HEK293 (cell line): Measurements from ENCODE around the gene AK1.
A peak's percentile ranks its signal among the peaks of the same experiment; 100 is the strongest.

Source experiments
- CTCF ChIA-PET: fragments of 350-600 bp; formaldehyde crosslinking; extraction: SDS; loops from one replicate; lab custom pipeline; 2021; ENCODE audit warnings: antibody characterized with exemption; lab: Yijun Ruan, JAX
- POLR2A ChIA-PET: fragments of 300-600 bp; formaldehyde crosslinking; extraction: SDS; loops from one replicate; lab custom pipeline; 2020; ENCODE audit warnings: antibody characterized with exemption, inconsistent platforms; lab: Yijun Ruan, JAX
- H3K27ac ChIP-seq: fragments of 200-500 bp; sonication (Bioruptor generic); 2 replicates; pipeline ENCODE4 v1.5.1; 2014; ENCODE audit warnings: low read depth, low read length, control low read depth, inconsistent platforms; ENCODE audit errors: extremely low read depth
- H3K36me3 ChIP-seq, 2 experiments: fragments of 200-500 bp in 1 of 2; sonication (Bioruptor generic) in 1 of 2; 1 replicate in 1 of 2; 2 replicates in 1 of 2; pipeline ENCODE4 v1.5.1; 2014 to 2017; ENCODE audit warnings: inconsistent platforms in 2 of 2, low read length in 2 of 2; ENCODE audit not compliant: control insufficient read depth in 2 of 2, insufficient read depth in 1 of 2
- H3K4me1 ChIP-seq: fragments of 200-500 bp; sonication (Bioruptor generic); 2 replicates; pipeline ENCODE4 v1.5.1; 2014; ENCODE audit warnings: mild to moderate bottlenecking, low read length, inconsistent platforms; ENCODE audit not compliant: control insufficient read depth, insufficient read depth
- H3K4me3 ChIP-seq: 2 replicates; pipeline ENCODE4 v1.5.1; 2011; ENCODE audit warnings: low read depth, mild to moderate bottlenecking, control low read depth, low read length, moderate library complexity
- H3K9me3 ChIP-seq: fragments of 200-500 bp; sonication (Bioruptor generic); 2 replicates; pipeline ENCODE4 v1.5.1; 2014; ENCODE audit warnings: low read depth, low read length, inconsistent platforms; ENCODE audit not compliant: control insufficient read depth, insufficient read depth
- GLIS1 ChIP-seq: fragments of 450-650 bp; formaldehyde crosslinking; IDR thresholded peaks from 2 replicates; pipeline ENCODE4 v1.5.1; 2016; ENCODE audit warnings: missing biosample characterization, missing genetic modification characterization
- ZBTB20 ChIP-seq: fragments of 450-650 bp; formaldehyde crosslinking; IDR thresholded peaks from 2 replicates; pipeline ENCODE4 v1.5.1; 2016; ENCODE audit warnings: missing biosample characterization, missing genetic modification characterization
- ZNF211 ChIP-seq: fragments of 450-650 bp; formaldehyde crosslinking; IDR thresholded peaks from 2 replicates; pipeline ENCODE4 v1.5.1; 2016; ENCODE audit warnings: low read depth, missing biosample characterization, missing genetic modification characterization
- ZNF221 ChIP-seq: fragments of 450-650 bp; formaldehyde crosslinking; IDR thresholded peaks from 2 replicates; pipeline ENCODE4 v1.5.1; 2017; ENCODE audit warnings: missing biosample characterization, missing genetic modification characterization, borderline replicate concordance
- ZNF274 ChIP-seq, 2 experiments: fragments of 200-500 bp in 1 of 2; fragments of 450-650 bp in 1 of 2; sonication (Bioruptor generic) in 1 of 2; formaldehyde crosslinking in 1 of 2; IDR thresholded peaks; 2 replicates each; pipeline versions ENCODE4 v1.5.1 to v1.6.1; 2014 to 2016; ENCODE audit warnings: borderline replicate concordance in 1 of 2, inconsistent platforms in 1 of 2, low read length in 1 of 2, missing biosample characterization in 1 of 2, missing genetic modification characterization in 1 of 2
- ZNF600 ChIP-seq: fragments of 450-650 bp; formaldehyde crosslinking; IDR thresholded peaks from 2 replicates; pipeline ENCODE4 v1.5.1; 2016; ENCODE audit warnings: missing biosample characterization, missing genetic modification characterization
- ZNF664 ChIP-seq: fragments of 450-650 bp; formaldehyde crosslinking; IDR thresholded peaks from 2 replicates; pipeline ENCODE4 v1.5.1; 2016; ENCODE audit warnings: missing biosample characterization, missing genetic modification characterization
- TF ChIP-seq, protein P1 (sequence below): fragments of 450-650 bp; formaldehyde crosslinking; optimal IDR thresholded peaks from 2 replicates; pipeline ENCODE3; 2016; ENCODE audit warnings: missing biosample characterization, mild to moderate bottlenecking, missing genetic modification characterization
- TF ChIP-seq, protein P2 (sequence below): fragments of 450-650 bp; formaldehyde crosslinking; IDR thresholded peaks from 2 replicates; pipeline ENCODE4 v1.5.1; 2016; ENCODE audit warnings: missing biosample characterization, missing genetic modification characterization
- TF ChIP-seq, protein P3 (sequence below): fragments of 450-650 bp; IDR thresholded peaks from 2 replicates; pipeline ENCODE4 v1.5.1; 2018; ENCODE audit warnings: missing biosample characterization, mild to moderate bottlenecking, missing genetic modification characterization

AK1 gene

DNA sequence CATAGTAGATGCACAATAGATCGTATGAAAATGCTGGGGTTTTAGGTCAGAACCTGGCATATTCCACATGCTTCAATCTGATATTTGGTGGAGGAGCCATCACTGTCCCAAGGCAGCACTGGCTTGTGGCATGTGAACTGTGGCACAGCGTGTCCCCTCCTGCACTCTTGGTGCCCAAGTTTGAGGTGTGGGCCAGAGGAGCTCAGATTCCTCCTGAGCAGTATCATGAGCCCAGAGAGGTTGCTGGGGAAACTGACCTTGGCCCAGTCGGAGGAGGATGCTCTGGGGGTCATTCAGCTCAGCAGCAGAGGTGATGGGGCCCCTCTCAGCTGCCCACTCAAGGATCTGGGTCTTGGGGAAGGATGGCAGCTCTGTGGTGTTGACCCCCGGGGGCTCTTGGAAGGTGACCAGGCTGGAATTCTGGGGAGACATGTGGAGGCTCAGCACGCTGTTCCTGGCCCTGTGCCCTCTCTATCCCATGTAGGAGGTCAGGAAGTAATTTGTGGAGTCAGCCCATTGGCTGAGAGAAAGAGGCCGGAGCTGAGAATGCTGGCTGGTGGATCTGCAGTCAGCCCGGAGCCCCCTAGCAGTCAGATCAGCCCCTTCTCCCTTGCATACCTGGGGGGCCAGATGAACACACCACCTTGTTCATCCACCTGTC, 51.1 kb downstream of the AK1 start:
- H3K9me3 ChIP-seq: no peaks in the 10 kb centered on the region
- ChIA-PET CTCF (interaction anchor here (0.5 to 4.8 kb wide), 8 partner anchors 10 to 79 kb away, joined by 3 to 21 read pairs (median 4); no protein-coding TSS in a partner anchor), POLR2A (interaction anchor here (0.5 kb wide), 1 partner anchor 46 kb away, joined by 3 read pairs; no protein-coding TSS in a partner anchor)
- no peak for TF ChIP-seq GLIS1 (tag by site-specific recombination)
- TF ChIP-seq ZBTB20 (tag by site-specific recombination): no peak
- TF ChIP-seq ZNF664 (tag by site-specific recombination): 0 out of 2 replicates have a peak, but pooled peaks have one; percentile 7
- no peaks in the 10 kb centered on the region for H3K36me3 ChIP-seq
- H3K4me3 ChIP-seq: no peak overlapping the region
- no peak overlapping the region for H3K27ac ChIP-seq
- H3K4me1 ChIP-seq: no peaks in the 10 kb centered on the region

GRCh38 chr9:127825319-127826051, 52.0 kb downstream of the AK1 start:
- TF ChIP-seq ZNF600 (tag by site-specific recombination) (0 out of 2 replicates have a peak, but pooled peaks have one; percentile 39), ZNF274 (IDR thresholded peaks at IDR 0.05; ENCODE audit: low read length) (no peak), ZNF274 (tag by site-specific recombination; IDR thresholded peaks at IDR 0.05; ENCODE audit: borderline replicate concordance) (no peak)
- TF ChIP-seq, protein P1, sequence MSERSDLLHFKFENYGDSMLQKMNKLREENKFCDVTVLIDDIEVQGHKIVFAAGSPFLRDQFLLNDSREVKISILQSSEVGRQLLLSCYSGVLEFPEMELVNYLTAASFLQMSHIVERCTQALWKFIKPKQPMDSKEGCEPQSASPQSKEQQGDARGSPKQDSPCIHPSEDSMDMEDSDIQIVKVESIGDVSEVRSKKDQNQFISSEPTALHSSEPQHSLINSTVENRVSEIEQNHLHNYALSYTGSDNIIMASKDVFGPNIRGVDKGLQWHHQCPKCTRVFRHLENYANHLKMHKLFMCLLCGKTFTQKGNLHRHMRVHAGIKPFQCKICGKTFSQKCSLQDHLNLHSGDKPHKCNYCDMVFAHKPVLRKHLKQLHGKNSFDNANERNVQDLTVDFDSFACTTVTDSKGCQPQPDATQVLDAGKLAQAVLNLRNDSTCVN (tag by site-specific recombination): peak; percentile 19
- TF ChIP-seq, protein P2, sequence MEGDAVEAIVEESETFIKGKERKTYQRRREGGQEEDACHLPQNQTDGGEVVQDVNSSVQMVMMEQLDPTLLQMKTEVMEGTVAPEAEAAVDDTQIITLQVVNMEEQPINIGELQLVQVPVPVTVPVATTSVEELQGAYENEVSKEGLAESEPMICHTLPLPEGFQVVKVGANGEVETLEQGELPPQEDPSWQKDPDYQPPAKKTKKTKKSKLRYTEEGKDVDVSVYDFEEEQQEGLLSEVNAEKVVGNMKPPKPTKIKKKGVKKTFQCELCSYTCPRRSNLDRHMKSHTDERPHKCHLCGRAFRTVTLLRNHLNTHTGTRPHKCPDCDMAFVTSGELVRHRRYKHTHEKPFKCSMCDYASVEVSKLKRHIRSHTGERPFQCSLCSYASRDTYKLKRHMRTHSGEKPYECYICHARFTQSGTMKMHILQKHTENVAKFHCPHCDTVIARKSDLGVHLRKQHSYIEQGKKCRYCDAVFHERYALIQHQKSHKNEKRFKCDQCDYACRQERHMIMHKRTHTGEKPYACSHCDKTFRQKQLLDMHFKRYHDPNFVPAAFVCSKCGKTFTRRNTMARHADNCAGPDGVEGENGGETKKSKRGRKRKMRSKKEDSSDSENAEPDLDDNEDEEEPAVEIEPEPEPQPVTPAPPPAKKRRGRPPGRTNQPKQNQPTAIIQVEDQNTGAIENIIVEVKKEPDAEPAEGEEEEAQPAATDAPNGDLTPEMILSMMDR (tag by site-specific recombination): peak; percentile 30; the same call in 1 of the 2 replicates
- POLR2A ChIA-PET: no interaction called here
- Histone ChIP-seq H3K4me1 (no peaks in the 10 kb centered on the region), H3K9me3 (no peaks in the 10 kb centered on the region), H3K36me3 (no peaks in the 10 kb centered on the region), H3K4me3 (no peak overlapping the region), H3K27ac (no peak overlapping the region)
- CTCF ChIA-PET: interaction anchor here (0.6 to 4.8 kb wide), 14 partner anchors 8 to 95 kb away, joined by 3 to 21 read pairs (median 4); partner anchors contain the start of genes FPGS and TOR2A

DNA sequence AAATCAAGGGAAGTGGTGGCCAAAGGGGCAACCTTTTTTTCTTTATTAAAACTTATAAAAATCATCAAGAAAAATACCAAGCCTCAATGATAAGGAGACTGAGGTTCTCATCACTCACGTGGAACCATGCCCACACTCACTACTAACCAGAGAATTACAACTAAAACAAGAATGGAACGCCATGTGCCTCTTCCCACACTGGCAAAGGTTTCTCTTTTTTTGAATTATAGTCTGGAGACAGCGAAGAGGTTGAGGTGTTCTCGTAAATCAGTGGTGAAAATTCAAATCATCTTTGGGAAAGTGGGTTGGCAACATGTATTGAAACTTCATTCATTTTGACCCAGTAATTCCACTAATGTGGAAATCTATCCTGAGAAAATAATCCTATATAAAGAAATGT, 55.4 kb downstream of the AK1 start:
- ChIA-PET CTCF (interaction anchor here (0.6 to 4.8 kb wide), 3 partner anchors 16 to 150 kb away, joined by 3 to 21 read pairs (median 3); no protein-coding TSS in a partner anchor), POLR2A (no interaction called here)
- Histone ChIP-seq H3K27ac (no peak overlapping the region), H3K9me3 (no peaks in the 10 kb centered on the region), H3K36me3 (no peaks in the 10 kb centered on the region), H3K4me1 (no peaks in the 10 kb centered on the region), H3K4me3 (no peak overlapping the region)
- TF ChIP-seq ZNF221 (tag by site-specific recombination) (no peak), ZNF211 (no peak)
- TF ChIP-seq, protein P3, sequence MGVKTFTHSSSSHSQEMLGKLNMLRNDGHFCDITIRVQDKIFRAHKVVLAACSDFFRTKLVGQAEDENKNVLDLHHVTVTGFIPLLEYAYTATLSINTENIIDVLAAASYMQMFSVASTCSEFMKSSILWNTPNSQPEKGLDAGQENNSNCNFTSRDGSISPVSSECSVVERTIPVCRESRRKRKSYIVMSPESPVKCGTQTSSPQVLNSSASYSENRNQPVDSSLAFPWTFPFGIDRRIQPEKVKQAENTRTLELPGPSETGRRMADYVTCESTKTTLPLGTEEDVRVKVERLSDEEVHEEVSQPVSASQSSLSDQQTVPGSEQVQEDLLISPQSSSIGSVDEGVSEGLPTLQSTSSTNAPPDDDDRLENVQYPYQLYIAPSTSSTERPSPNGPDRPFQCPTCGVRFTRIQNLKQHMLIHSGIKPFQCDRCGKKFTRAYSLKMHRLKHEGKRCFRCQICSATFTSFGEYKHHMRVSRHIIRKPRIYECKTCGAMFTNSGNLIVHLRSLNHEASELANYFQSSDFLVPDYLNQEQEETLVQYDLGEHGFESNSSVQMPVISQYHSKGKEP (tag by site-specific recombination): no peak
